Measurements from ENCODE around the gene EGLN1. TPM values are rescaled to one million over a fixed set of nuclear protein-coding genes. Genes with fewer than 3 reads are reported as not detected.

The EGLN1 gene
- total and polyA plus RNA-seq, 10 of the 15 experiments (the other 5 are each of a cell fraction or from before 2014, with no cell fraction given), result 2.4 to 46.6 (median 8.7) TPM

- TF ChIP-seq ZNF687 (IDR thresholded peaks at IDR 0.05), result no peak
- TF ChIP-seq E4F1 (IDR thresholded peaks at IDR 0.05; ENCODE audit: borderline replicate concordance, partially characterized antibody), result no peak
- no peak for TF ChIP-seq NR2C1 (IDR thresholded peaks at IDR 0.05)
- TF ChIP-seq, protein P1, sequence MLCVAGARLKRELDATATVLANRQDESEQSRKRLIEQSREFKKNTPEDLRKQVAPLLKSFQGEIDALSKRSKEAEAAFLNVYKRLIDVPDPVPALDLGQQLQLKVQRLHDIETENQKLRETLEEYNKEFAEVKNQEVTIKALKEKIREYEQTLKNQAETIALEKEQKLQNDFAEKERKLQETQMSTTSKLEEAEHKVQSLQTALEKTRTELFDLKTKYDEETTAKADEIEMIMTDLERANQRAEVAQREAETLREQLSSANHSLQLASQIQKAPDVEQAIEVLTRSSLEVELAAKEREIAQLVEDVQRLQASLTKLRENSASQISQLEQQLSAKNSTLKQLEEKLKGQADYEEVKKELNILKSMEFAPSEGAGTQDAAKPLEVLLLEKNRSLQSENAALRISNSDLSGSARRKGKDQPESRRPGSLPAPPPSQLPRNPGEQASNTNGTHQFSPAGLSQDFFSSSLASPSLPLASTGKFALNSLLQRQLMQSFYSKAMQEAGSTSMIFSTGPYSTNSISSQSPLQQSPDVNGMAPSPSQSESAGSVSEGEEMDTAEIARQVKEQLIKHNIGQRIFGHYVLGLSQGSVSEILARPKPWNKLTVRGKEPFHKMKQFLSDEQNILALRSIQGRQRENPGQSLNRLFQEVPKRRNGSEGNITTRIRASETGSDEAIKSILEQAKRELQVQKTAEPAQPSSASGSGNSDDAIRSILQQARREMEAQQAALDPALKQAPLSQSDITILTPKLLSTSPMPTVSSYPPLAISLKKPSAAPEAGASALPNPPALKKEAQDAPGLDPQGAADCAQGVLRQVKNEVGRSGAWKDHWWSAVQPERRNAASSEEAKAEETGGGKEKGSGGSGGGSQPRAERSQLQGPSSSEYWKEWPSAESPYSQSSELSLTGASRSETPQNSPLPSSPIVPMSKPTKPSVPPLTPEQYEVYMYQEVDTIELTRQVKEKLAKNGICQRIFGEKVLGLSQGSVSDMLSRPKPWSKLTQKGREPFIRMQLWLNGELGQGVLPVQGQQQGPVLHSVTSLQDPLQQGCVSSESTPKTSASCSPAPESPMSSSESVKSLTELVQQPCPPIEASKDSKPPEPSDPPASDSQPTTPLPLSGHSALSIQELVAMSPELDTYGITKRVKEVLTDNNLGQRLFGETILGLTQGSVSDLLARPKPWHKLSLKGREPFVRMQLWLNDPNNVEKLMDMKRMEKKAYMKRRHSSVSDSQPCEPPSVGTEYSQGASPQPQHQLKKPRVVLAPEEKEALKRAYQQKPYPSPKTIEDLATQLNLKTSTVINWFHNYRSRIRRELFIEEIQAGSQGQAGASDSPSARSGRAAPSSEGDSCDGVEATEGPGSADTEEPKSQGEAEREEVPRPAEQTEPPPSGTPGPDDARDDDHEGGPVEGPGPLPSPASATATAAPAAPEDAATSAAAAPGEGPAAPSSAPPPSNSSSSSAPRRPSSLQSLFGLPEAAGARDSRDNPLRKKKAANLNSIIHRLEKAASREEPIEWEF (IDR thresholded peaks at IDR 0.05; ENCODE audit: insufficient replicate concordance, low read depth, low read length), result no peak
- TF ChIP-seq MXI1 (IDR thresholded peaks at IDR 0.05; ENCODE audit: low read depth, low read length), result no peak
- no peak for TF ChIP-seq NR2C2 (IDR thresholded peaks at IDR 0.05; ENCODE audit: borderline replicate concordance, control insufficient read depth, insufficient read length, low read depth)
- no peak for TF ChIP-seq STAT3 (IDR thresholded peaks at IDR 0.05; ENCODE audit: low read depth, low read length)
- TF ChIP-seq PML (IDR thresholded peaks at IDR 0.05; ENCODE audit: low read length), result no peak
- TF ChIP-seq ETV6 (conservative IDR thresholded peaks at IDR 0.05 in 1 of 2, IDR thresholded peaks at IDR 0.05 in 1 of 2; ENCODE audit: borderline replicate concordance in 1 of 2, low read depth in 1 of 2), result no peak
- TF ChIP-seq BACH1 (IDR thresholded peaks at IDR 0.05; ENCODE audit: borderline replicate concordance), result no peak
Measured at GRCh38 chr1:231364192-231364591, 57.9 kb downstream of the EGLN1 start (continued).

All from GM12878 (cell line).